IPS DF 6.9 (cell line): ENCODE data around the gene RIN3.
"Not testable (repeated sequence)": the region's sequence is repeated elsewhere in the genome, so short reads cannot be mapped to it uniquely, and the experiment has no call there.

ENCODE experiments used
- DNase-seq: peaks from one replicate; pipeline ENCODE4 v3.0.0-alpha.2; 2013; ENCODE audit warnings: low read depth, low spot score
- H3K27ac ChIP-seq: one replicate; pipeline ENCODE4 v1.5.1; 2013; ENCODE audit warnings: low read length, control low read depth
- H3K27me3 ChIP-seq: 2 replicates; pipeline ENCODE4 v1.6.1; 2013; ENCODE audit warnings: mild to moderate bottlenecking, low read length; ENCODE audit not compliant: control insufficient read depth, insufficient read depth
- H3K36me3 ChIP-seq: 2 replicates; pipeline ENCODE4 v1.6.1; 2013; ENCODE audit warnings: low read length; ENCODE audit not compliant: control insufficient read depth, insufficient read depth
- H3K4me1 ChIP-seq: 2 replicates; pipeline ENCODE4 v1.6.1; 2013; ENCODE audit warnings: low read length; ENCODE audit not compliant: control insufficient read depth, insufficient read depth
- H3K4me3 ChIP-seq: 2 replicates; pipeline ENCODE4 v1.5.1; 2013; ENCODE audit warnings: mild to moderate bottlenecking, low read length
- H3K9me3 ChIP-seq: 2 replicates; pipeline ENCODE4 v1.6.1; 2013; ENCODE audit warnings: low read length, inconsistent platforms; ENCODE audit not compliant: control insufficient read depth, insufficient read depth
- WGBS: extraction: QIAGEN DNeasy Blood & Tissue Kit; methylation state at CpG from one replicate; pipeline ENCODE4 v1.1.7; 2013; ENCODE audit warnings: mixed read lengths, missing lambda C conversion rate; ENCODE audit not compliant: insufficient read length, insufficient coverage; 5-methylcytosine and 5-hydroxymethylcytosine counted together

RIN3 gene

DNA sequence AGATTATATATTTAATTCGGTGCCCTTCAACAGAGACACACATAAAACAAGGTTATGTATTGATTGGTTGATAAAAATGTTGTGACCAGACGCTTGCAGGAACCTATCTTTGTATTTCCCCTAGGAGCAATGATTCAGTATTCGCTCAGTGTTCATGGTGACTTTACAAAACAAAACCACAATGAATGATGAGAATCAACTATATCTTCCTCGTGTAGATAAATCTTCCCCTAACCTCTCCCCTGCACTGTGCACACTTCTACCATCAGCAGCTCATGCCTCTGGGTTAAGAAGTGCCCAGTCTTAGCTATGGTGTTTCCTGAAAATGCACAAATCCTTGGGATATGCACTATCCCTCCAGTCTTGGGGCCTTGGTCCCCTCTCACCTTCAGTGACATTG lies 16.3 kb downstream of the RIN3 start:
- H3K36me3 ChIP-seq, result no peaks in the 10 kb centered on the region
- H3K4me1 ChIP-seq, result no peaks in the 10 kb centered on the region
- WGBS, result no CpG with 5 or more reads among the region's 4 CpGs
- H3K27me3 ChIP-seq, result no peaks in the 10 kb centered on the region
- H3K9me3 ChIP-seq, result no peaks in the 10 kb centered on the region
- H3K4me3 ChIP-seq, result no peak overlapping the region
- no peak overlapping the region for H3K27ac ChIP-seq
- no peak for DNase-seq

DNA sequence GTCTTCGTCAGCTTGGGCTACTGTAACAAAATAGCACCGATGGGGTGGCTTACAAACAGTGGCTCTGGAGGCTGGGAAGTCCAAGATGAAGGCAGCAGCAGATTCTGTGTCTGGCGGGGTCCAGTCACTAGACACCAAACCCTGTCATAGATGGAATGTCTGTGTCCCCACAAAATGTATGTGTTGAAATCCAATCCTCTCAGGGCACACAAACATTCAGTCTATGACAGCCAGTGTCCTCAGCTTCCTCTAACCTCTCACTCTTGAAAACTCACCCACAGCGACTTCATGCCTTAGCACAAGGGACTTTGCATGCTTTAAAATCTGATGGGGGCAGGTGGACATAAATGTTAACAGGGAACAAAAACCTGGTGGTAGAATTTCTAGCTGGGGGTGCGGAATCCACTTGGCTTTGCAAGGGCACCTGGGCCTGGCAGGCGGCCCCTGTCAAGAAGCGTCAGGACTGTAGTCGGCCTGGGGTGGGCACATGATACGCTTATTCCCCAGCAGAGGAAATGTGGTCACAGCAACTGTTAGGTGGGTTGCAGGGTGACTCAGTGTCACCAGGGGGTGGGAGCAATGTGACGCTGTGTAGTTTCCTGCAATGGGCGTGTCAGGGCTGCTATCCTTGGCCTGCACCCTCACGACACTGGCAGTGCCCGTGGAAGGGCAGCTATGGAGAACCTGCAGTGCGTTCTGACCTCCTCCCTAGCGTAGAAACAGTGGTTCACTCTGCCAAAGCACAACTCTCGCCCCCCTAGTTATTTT lies 17.7 kb downstream of the RIN3 start:
- no CpG with 5 or more reads among the region's 16 CpGs for WGBS
- H3K27me3 ChIP-seq, result no peaks in the 10 kb centered on the region
- H3K4me3 ChIP-seq, result no peak overlapping the region
- H3K4me1 ChIP-seq, result no peaks in the 10 kb centered on the region
- no peaks in the 10 kb centered on the region for H3K36me3 ChIP-seq
- no peak overlapping the region for H3K27ac ChIP-seq
- H3K9me3 ChIP-seq, result no peaks in the 10 kb centered on the region
- no peak for DNase-seq

DNA sequence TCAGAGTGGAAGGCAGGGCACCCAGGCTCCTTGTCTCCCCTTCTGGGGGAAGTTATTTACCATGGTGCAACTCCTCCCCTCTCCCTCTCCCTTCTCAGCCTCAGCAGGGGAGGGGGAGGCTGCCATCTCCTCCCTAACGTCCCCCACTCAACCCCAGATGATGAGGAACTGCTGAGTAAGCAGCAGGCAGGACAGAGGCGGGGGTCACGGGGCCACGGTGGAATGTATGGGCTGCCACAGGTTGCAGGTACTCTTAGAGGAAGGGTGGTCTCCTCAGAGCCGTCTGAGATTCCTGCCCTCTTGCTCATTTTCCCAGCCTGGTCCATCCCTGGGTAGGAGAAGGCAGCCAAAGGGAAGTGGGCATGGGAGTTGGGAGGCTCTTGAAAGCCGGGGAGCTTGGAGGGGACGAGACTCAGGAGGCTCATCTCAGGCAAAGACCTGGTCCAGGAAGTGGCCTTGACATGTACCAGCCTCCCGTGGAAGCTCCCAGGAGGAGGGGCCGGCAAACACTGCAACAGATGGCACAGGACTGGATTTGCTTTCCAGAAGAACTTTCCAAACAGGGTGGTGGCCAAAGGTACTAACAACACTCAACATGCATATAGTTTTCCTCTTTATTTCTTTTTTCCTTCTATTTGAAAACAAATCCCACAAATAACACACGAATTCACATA lies 19.0 kb downstream of the RIN3 start:
- no peaks in the 10 kb centered on the region for H3K36me3 ChIP-seq
- H3K27me3 ChIP-seq, result no peaks in the 10 kb centered on the region
- no peak overlapping the region for H3K4me3 ChIP-seq
- H3K4me1 ChIP-seq, result no peaks in the 10 kb centered on the region
- H3K27ac ChIP-seq, result no peak overlapping the region
- 100% methylated on average over 1 of the region's 10 CpGs for WGBS
- no peaks in the 10 kb centered on the region for H3K9me3 ChIP-seq
- DNase-seq, result no peak

GRCh38 chr14:92534932-92535643 lies 21.5 kb downstream of the RIN3 start:
- H3K4me3 ChIP-seq, result no peak overlapping the region
- H3K36me3 ChIP-seq, result no peaks in the 10 kb centered on the region
- H3K27me3 ChIP-seq, result no peaks in the 10 kb centered on the region
- no peak overlapping the region for H3K27ac ChIP-seq
- no CpG with 5 or more reads among the region's 17 CpGs for WGBS
- no peaks in the 10 kb centered on the region for H3K4me1 ChIP-seq
- H3K9me3 ChIP-seq, result no peaks in the 10 kb centered on the region
- no peak for DNase-seq

DNA sequence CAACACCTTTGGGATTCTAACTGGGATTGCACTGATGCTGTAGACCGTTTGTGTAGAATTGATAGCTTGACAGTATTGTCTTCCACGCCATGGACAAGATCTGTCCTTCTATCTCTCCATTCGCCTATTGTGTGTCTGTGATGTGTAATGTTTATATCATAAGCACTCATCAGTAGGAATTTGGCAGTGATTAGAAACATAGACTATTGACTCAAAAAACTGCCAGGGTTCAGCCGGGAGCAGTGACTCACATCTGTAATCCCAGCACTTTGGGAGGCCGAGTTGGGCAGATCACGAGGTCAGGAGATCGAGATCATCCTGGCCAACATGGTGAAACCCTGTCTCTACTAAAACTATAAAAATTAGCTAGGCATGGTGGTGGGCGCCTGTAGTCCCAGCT lies 22.6 kb downstream of the RIN3 start:
- H3K9me3 ChIP-seq, H3K27me3 ChIP-seq, H3K4me1 ChIP-seq, H3K4me3 ChIP-seq, H3K36me3 ChIP-seq, H3K27ac ChIP-seq, DNase-seq: not testable (repeated sequence)
- WGBS, result no CpG with 5 or more reads among the region's 8 CpGs

DNA sequence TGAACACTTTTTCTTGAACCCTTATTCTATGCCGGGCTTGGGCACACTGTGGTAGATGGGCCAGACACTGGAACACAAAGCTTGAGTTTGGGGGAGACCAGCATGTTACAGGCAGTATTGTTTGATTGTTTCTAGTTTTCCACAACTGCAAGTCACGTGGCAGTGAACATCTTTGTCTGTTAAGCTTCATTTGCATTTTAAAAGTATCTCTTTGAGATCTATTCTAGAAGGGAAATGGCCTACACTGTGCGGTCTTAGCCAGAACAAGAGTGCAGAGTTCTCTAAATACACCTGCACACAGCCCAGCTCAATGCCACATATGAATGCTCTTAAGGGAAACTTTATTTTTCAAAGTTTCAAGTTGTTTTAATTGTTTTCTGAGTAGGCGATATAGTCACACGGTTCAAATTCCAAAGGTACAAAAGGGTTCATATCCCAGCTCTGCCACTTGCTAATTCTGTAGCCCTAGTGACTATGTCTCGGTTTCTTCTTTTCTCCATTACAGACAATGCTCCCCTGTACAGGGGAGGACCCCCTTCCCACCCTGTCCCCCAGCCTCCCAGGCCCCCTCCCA lies 24.9 kb downstream of the RIN3 start:
- Histone ChIP-seq H3K4me1 (no peaks in the 10 kb centered on the region), H3K27me3 (no peaks in the 10 kb centered on the region), H3K27ac (no peak overlapping the region), H3K36me3 (no peaks in the 10 kb centered on the region), H3K9me3 (no peaks in the 10 kb centered on the region), H3K4me3 (no peak overlapping the region)
- WGBS, result no CpG with 5 or more reads among the region's 6 CpGs
- DNase-seq, result no peak

GRCh38 chr14:92539419-92539818 lies 25.8 kb downstream of the RIN3 start:
- Histone ChIP-seq H3K4me3 (no peak overlapping the region), H3K27ac (no peak overlapping the region), H3K36me3 (no peaks in the 10 kb centered on the region), H3K9me3 (no peaks in the 10 kb centered on the region), H3K4me1 (no peaks in the 10 kb centered on the region), H3K27me3 (no peaks in the 10 kb centered on the region)
- no peak for DNase-seq
- WGBS, result no CpG with 5 or more reads among the region's 3 CpGs

- Histone ChIP-seq H3K36me3 (no peaks in the 10 kb centered on the region), H3K27ac (no peak overlapping the region), H3K9me3 (no peaks in the 10 kb centered on the region), H3K4me1 (no peaks in the 10 kb centered on the region), H3K27me3 (no peaks in the 10 kb centered on the region), H3K4me3 (no peak overlapping the region)
- WGBS, result no CpG with 5 or more reads among the region's 12 CpGs
- no peak for DNase-seq
Measured at GRCh38 chr14:92539875-92540274, 26.3 kb downstream of the RIN3 start.

GRCh38 chr14:92540472-92541048 lies 27.0 kb downstream of the RIN3 start:
- Histone ChIP-seq H3K27ac (no peak overlapping the region), H3K4me3 (no peak overlapping the region), H3K27me3 (no peaks in the 10 kb centered on the region), H3K9me3 (no peaks in the 10 kb centered on the region), H3K4me1 (no peaks in the 10 kb centered on the region), H3K36me3 (no peaks in the 10 kb centered on the region)
- no peak for DNase-seq
- no CpG with 5 or more reads among the region's 6 CpGs for WGBS
